Parathyroid adenoma (tissue), 2 donors: ENCODE data around the gene ASS1.

ENCODE experiments used
- H2AFZ ChIP-seq: fragments of 300-600 bp; sonication (generic); one replicate; pipeline ENCODE4 v1.7.0; 2017; ENCODE audit warnings: antibody characterized with exemption, mild to moderate bottlenecking
- H3K27ac ChIP-seq: fragments of 300-600 bp; sonication (generic); one replicate; pipeline ENCODE4 v1.7.0; 2017
- H3K27me3 ChIP-seq: fragments of 300-600 bp; sonication (generic); one replicate; pipeline ENCODE4 v1.7.0; 2017; ENCODE audit warnings: low read length; ENCODE audit not compliant: control insufficient read depth, insufficient read depth
- H3K36me3 ChIP-seq: fragments of 300-600 bp; sonication (generic); one replicate; pipeline ENCODE4 v1.7.0; 2017; ENCODE audit warnings: low read length; ENCODE audit not compliant: control insufficient read depth, insufficient read depth
- H3K4me1 ChIP-seq: fragments of 300-600 bp; sonication (generic); one replicate; pipeline ENCODE4 v1.7.0; 2017; ENCODE audit warnings: control low read depth
- H3K4me2 ChIP-seq: fragments of 300-600 bp; sonication (generic); one replicate; pipeline ENCODE4 v1.7.0; 2017; ENCODE audit warnings: low read length
- H3K4me3 ChIP-seq: fragments of 300-600 bp; sonication (generic); one replicate; pipeline ENCODE4 v1.7.0; 2017; ENCODE audit warnings: low read depth, low read length
- H3K79me2 ChIP-seq: fragments of 300-600 bp; sonication (generic); one replicate; pipeline ENCODE4 v1.7.0; 2017; ENCODE audit warnings: control low read depth
- H3K9ac ChIP-seq: fragments of 300-600 bp; sonication (generic); one replicate; pipeline ENCODE4 v1.7.0; 2017; ENCODE audit warnings: mild to moderate bottlenecking
- H3K9me3 ChIP-seq: fragments of 300-600 bp; sonication (generic); one replicate; pipeline ENCODE4 v1.7.0; 2017; ENCODE audit warnings: low read length; ENCODE audit not compliant: control insufficient read depth
- CTCF ChIP-seq: fragments of 300-600 bp; sonication (generic); IDR thresholded peaks from one replicate; pipeline ENCODE4 v1.7.0; 2017; ENCODE audit warnings: antibody characterized with exemption, mild to moderate bottlenecking
- donor health status: primary hyperparathyroidism.

The ASS1 gene

GRCh38 chr9:130421154-130421801 is 23.5 kb upstream of the ASS1 start:
- H2AFZ ChIP-seq: no peak overlapping the region
- H3K27me3 ChIP-seq: no peaks in the 10 kb centered on the region
- no peak overlapping the region for H3K4me2 ChIP-seq
- no peak for TF ChIP-seq CTCF
- H3K36me3 ChIP-seq: no peaks in the 10 kb centered on the region
- H3K79me2 ChIP-seq: no peaks in the 10 kb centered on the region
- H3K4me1 ChIP-seq: no peaks in the 10 kb centered on the region
- H3K27ac ChIP-seq: no peak overlapping the region
- no peak overlapping the region for H3K4me3 ChIP-seq
- H3K9ac ChIP-seq: no peak overlapping the region
- H3K9me3 ChIP-seq: no peaks in the 10 kb centered on the region

- Histone ChIP-seq H3K9me3 (no peaks in the 10 kb centered on the region), H2AFZ (no peak overlapping the region), H3K27ac (no peak overlapping the region), H3K36me3 (no peaks in the 10 kb centered on the region), H3K79me2 (no peaks in the 10 kb centered on the region), H3K9ac (no peak overlapping the region), H3K4me3 (no peak overlapping the region), H3K4me2 (no peak overlapping the region), H3K4me1 (no peaks in the 10 kb centered on the region), H3K27me3 (no peaks in the 10 kb centered on the region)
- no peak for TF ChIP-seq CTCF
Observed at GRCh38 chr9:130421802-130422276, 22.9 kb upstream of the ASS1 start.

- H3K27me3 ChIP-seq: no peaks in the 10 kb centered on the region
- no peak overlapping the region for H3K4me3 ChIP-seq
- H3K9me3 ChIP-seq: no peaks in the 10 kb centered on the region
- no peaks in the 10 kb centered on the region for H3K36me3 ChIP-seq
- H3K4me1 ChIP-seq: no peaks in the 10 kb centered on the region
- no peak overlapping the region for H3K9ac ChIP-seq
- no peak overlapping the region for H2AFZ ChIP-seq
- TF ChIP-seq CTCF: no peak
- no peak overlapping the region for H3K4me2 ChIP-seq
- H3K27ac ChIP-seq: no peak overlapping the region
- no peaks in the 10 kb centered on the region for H3K79me2 ChIP-seq
Observed at GRCh38 chr9:130422546-130422945, 22.2 kb upstream of the ASS1 start.

- H3K27ac ChIP-seq: no peak overlapping the region
- H3K4me3 ChIP-seq: no peak overlapping the region
- no peak overlapping the region for H3K4me2 ChIP-seq
- no peaks in the 10 kb centered on the region for H3K9me3 ChIP-seq
- no peaks in the 10 kb centered on the region for H3K36me3 ChIP-seq
- H3K4me1 ChIP-seq: no peaks in the 10 kb centered on the region
- H3K9ac ChIP-seq: no peak overlapping the region
- H3K27me3 ChIP-seq: no peaks in the 10 kb centered on the region
- H3K79me2 ChIP-seq: no peaks in the 10 kb centered on the region
- no peak overlapping the region for H2AFZ ChIP-seq
- no peak for TF ChIP-seq CTCF
Observed at GRCh38 chr9:130423272-130423671, 21.5 kb upstream of the ASS1 start.
